HepG2 (cell line): ENCODE results near the gene B3GALNT2. TPM values are rescaled to one million over a fixed set of nuclear protein-coding genes. Genes with fewer than 3 reads are reported as not detected.

ENCODE experiments used
- ESRRA ChIP-seq: sonication (generic); formaldehyde crosslinking; IDR thresholded peaks from 2 replicates; pipeline ENCODE4 v1.5.1; 2020; ENCODE audit warnings: mild to moderate bottlenecking, low read depth, missing genetic modification reagents
- ETS1 ChIP-seq: sonication (generic); formaldehyde crosslinking; IDR thresholded peaks from 2 replicates; pipeline ENCODE4 v1.4.0; 2020; ENCODE audit warnings: missing genetic modification reagents
- FOXK2 ChIP-seq: fragments of 450-650 bp; IDR thresholded peaks from 2 replicates; pipeline ENCODE4 v1.6.1; 2016
- IRF2 ChIP-seq: IDR thresholded peaks from 2 replicates; pipeline ENCODE4 v1.6.1; 2018; ENCODE audit warnings: missing genetic modification reagents, missing compliant biosample characterization
- KLF16 ChIP-seq, 2 experiments: sonication (generic) in 1 of 2; formaldehyde crosslinking in 1 of 2; IDR thresholded peaks; 2 replicates each; pipeline versions ENCODE4 v1.6.1 to v1.8.0; 2016 to 2023; ENCODE audit warnings: missing genetic modification reagents in 2 of 2, missing compliant biosample characterization in 1 of 2
- MAFG ChIP-seq: sonication (generic); formaldehyde crosslinking; IDR thresholded peaks from 2 replicates; pipeline ENCODE4 v1.5.1; 2020; ENCODE audit warnings: mild to moderate bottlenecking, missing genetic modification reagents
- NFKB2 ChIP-seq: sonication (generic); formaldehyde crosslinking; IDR thresholded peaks from 2 replicates; pipeline ENCODE4 v1.4.0; 2020; ENCODE audit warnings: missing genetic modification reagents, borderline replicate concordance
- PHF8 ChIP-seq: sonication (generic); formaldehyde crosslinking; IDR thresholded peaks from 2 replicates; pipeline ENCODE4 v1.5.0; 2020; ENCODE audit warnings: missing genetic modification reagents
- SP140L ChIP-seq: sonication (generic); formaldehyde crosslinking; IDR thresholded peaks from 2 replicates; pipeline ENCODE4 v1.4.0; 2020; ENCODE audit warnings: missing genetic modification reagents, borderline replicate concordance
- SP2 ChIP-seq: sonication (generic); formaldehyde crosslinking; IDR thresholded peaks from 2 replicates; pipeline ENCODE4 v1.5.1; 2020; ENCODE audit warnings: mild to moderate bottlenecking, missing genetic modification reagents
- SPEN ChIP-seq: sonication (generic); formaldehyde crosslinking; IDR thresholded peaks from 2 replicates; pipeline ENCODE4 v1.5.1; 2020; ENCODE audit warnings: low read depth, mild to moderate bottlenecking, missing genetic modification reagents
- TMF1 ChIP-seq: sonication (generic); formaldehyde crosslinking; IDR thresholded peaks from 2 replicates; pipeline ENCODE4 v1.8.1; 2022; ENCODE audit warnings: low read depth, missing genetic modification reagents
- TOPORS ChIP-seq: sonication (generic); formaldehyde crosslinking; IDR thresholded peaks from 2 replicates; pipeline ENCODE4 v1.8.0; 2023; ENCODE audit warnings: mild to moderate bottlenecking, missing genetic modification reagents
- TSC22D2 ChIP-seq: sonication (generic); formaldehyde crosslinking; IDR thresholded peaks from 2 replicates; pipeline ENCODE4 v1.5.1; 2020; ENCODE audit warnings: missing genetic modification reagents, mild to moderate bottlenecking, borderline replicate concordance
- YEATS4 ChIP-seq: sonication (generic); formaldehyde crosslinking; IDR thresholded peaks from 2 replicates; pipeline ENCODE4 v1.4.0; 2020; ENCODE audit warnings: missing genetic modification reagents, borderline replicate concordance
- YY1 ChIP-seq: IDR thresholded peaks from 2 replicates; pipeline ENCODE4 v1.6.1; 2011; ENCODE audit warnings: low read length, low read depth, moderate library complexity, mild to moderate bottlenecking; ENCODE audit not compliant: insufficient read depth, insufficient replicate concordance
- ZFP90 ChIP-seq: sonication (generic); formaldehyde crosslinking; IDR thresholded peaks from 2 replicates; pipeline ENCODE4 v1.8.0; 2022; ENCODE audit warnings: missing genetic modification reagents, mild to moderate bottlenecking, inconsistent platforms, borderline replicate concordance
- ZFX ChIP-seq: sonication (generic); formaldehyde crosslinking; IDR thresholded peaks from 2 replicates; pipeline ENCODE4 v1.4.0; 2020; ENCODE audit warnings: mild to moderate bottlenecking, low read depth, missing genetic modification reagents, moderate library complexity
- ZNF326 ChIP-seq: sonication (generic); formaldehyde crosslinking; IDR thresholded peaks from 2 replicates; pipeline ENCODE4 v1.4.0; 2020; ENCODE audit warnings: missing genetic modification reagents, borderline replicate concordance
- ZNF556 ChIP-seq: sonication (generic); formaldehyde crosslinking; IDR thresholded peaks from 2 replicates; pipeline ENCODE4 v1.4.0; 2020; ENCODE audit warnings: mild to moderate bottlenecking, missing genetic modification reagents, borderline replicate concordance
- ZNF678 ChIP-seq: sonication (generic); formaldehyde crosslinking; IDR thresholded peaks from 2 replicates; pipeline ENCODE4 v1.4.0; 2020; ENCODE audit warnings: mild to moderate bottlenecking, missing genetic modification reagents
- ZNF709 ChIP-seq: sonication (generic); formaldehyde crosslinking; IDR thresholded peaks from 2 replicates; pipeline ENCODE4 v1.5.0; 2020; ENCODE audit warnings: mild to moderate bottlenecking, missing genetic modification reagents
- ZNF841 ChIP-seq: sonication (generic); formaldehyde crosslinking; IDR thresholded peaks from 2 replicates; pipeline ENCODE4 v1.8.1; 2023; ENCODE audit warnings: missing genetic modification reagents, borderline replicate concordance
- polyA plus RNA-seq, 8 experiments: library from polyadenylated mRNA; depleted of rRNA in 3 of 8; stranded (reverse) in 7 of 8; unstranded in 1 of 8; fragments of >200 nt; fragmentation: Illumina TruSeq in 4 of 8; extraction: Trizol in 4 of 8; gene quantifications; 2 replicates each; pipeline versions ENCODE4 v1.2.1 to v1.2.3, GENCODE V29; 2011 to 2016; ENCODE audit warnings: low read depth in 4 of 8, missing spikeins in 1 of 8, mixed read lengths in 1 of 8; ENCODE audit not compliant: insufficient read depth in 1 of 8
- total RNA-seq, 5 experiments: library from RNA; depleted of rRNA; stranded (reverse); fragments of >200 nt; fragmentation: Illumina TruSeq; extraction: Trizol; gene quantifications; 2 replicates each; pipeline ENCODE4 v1.2.3, GENCODE V29; 2016; ENCODE audit warnings: low read depth in 1 of 5
- TF ChIP-seq, protein P1 (sequence below): sonication (generic); formaldehyde crosslinking; IDR thresholded peaks from 2 replicates; pipeline ENCODE4 v1.5.0; 2020; ENCODE audit warnings: missing genetic modification reagents
- TF ChIP-seq, protein P2 (sequence below): sonication (generic); formaldehyde crosslinking; conservative IDR thresholded peaks from 2 replicates; pipeline ENCODE4 v1.4.0; 2020; ENCODE audit warnings: missing genetic modification reagents

Gene B3GALNT2
- total and polyA plus RNA-seq, 2 of the 13 experiments (the other 11 are each of a cell fraction or from before 2014, with no cell fraction given), result 16.5 to 28.9 TPM

GRCh38 chr1:235504122-235504493 lies at the start of gene B3GALNT2 (continued):
- TF ChIP-seq MAFG (CRISPR knock-in tag) (no peak), ZNF678 (CRISPR knock-in tag) (peak; percentile 80; the same call in 1 of the 2 replicates), TSC22D2 (CRISPR knock-in tag) (no peak), KLF16 (CRISPR knock-in tag; IDR thresholded peaks at IDR 0.05) (no peak; a peak in 1 of 4 replicates), ETS1 (0 out of 2 replicates have a peak, but pooled peaks have one; percentile 68), TMF1 (CRISPR knock-in tag) (no peak; the same call in 1 of the 2 replicates), ZFP90 (CRISPR knock-in tag) (no peak; the same call in 1 of the 2 replicates), PHF8 (CRISPR knock-in tag) (peak; percentile 57; the same call in 1 of the 2 replicates), ZNF326 (CRISPR knock-in tag) (no peak), SPEN (CRISPR knock-in tag) (no peak), IRF2 (CRISPR knock-in tag) (no peak), NFKB2 (CRISPR knock-in tag) (no peak), SP140L (CRISPR knock-in tag) (no peak), YEATS4 (peak; percentile 59; the same call in 1 of the 2 replicates), ZFX (peak; percentile 80), FOXK2 (no peak), SP2 (no peak), ZNF556 (CRISPR knock-in tag) (peak; percentile 36; the same call in 1 of the 2 replicates), TOPORS (no peak), ESRRA (CRISPR knock-in tag) (no peak), ZNF841 (no peak), ZNF709 (CRISPR knock-in tag) (peak; percentile 52), YY1 (no peak)
- TF ChIP-seq, protein P1, sequence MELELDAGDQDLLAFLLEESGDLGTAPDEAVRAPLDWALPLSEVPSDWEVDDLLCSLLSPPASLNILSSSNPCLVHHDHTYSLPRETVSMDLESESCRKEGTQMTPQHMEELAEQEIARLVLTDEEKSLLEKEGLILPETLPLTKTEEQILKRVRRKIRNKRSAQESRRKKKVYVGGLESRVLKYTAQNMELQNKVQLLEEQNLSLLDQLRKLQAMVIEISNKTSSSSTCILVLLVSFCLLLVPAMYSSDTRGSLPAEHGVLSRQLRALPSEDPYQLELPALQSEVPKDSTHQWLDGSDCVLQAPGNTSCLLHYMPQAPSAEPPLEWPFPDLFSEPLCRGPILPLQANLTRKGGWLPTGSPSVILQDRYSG (CRISPR knock-in tag), result no peak; the same call in 1 of the 2 replicates
- TF ChIP-seq, protein P2, sequence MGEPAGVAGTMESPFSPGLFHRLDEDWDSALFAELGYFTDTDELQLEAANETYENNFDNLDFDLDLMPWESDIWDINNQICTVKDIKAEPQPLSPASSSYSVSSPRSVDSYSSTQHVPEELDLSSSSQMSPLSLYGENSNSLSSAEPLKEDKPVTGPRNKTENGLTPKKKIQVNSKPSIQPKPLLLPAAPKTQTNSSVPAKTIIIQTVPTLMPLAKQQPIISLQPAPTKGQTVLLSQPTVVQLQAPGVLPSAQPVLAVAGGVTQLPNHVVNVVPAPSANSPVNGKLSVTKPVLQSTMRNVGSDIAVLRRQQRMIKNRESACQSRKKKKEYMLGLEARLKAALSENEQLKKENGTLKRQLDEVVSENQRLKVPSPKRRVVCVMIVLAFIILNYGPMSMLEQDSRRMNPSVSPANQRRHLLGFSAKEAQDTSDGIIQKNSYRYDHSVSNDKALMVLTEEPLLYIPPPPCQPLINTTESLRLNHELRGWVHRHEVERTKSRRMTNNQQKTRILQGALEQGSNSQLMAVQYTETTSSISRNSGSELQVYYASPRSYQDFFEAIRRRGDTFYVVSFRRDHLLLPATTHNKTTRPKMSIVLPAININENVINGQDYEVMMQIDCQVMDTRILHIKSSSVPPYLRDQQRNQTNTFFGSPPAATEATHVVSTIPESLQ (CRISPR knock-in tag), result no peak
